GM12892 (cell line): Measurements from ENCODE around the gene BRPF3.

Experiments used
- POLR2A ChIP-seq: IDR thresholded peaks from 2 replicates; pipeline ENCODE4 v1.6.1; 2011; ENCODE audit warnings: low read depth, low read length, control low read depth
- POLR2AphosphoS5 ChIP-seq: IDR thresholded peaks from 2 replicates; pipeline ENCODE4 v1.6.1; 2011; ENCODE audit warnings: low read depth, low read length, control low read depth
- TAF1 ChIP-seq: IDR thresholded peaks from 2 replicates; pipeline ENCODE4 v1.6.1; 2011; ENCODE audit warnings: low read depth, mild to moderate bottlenecking, control low read depth, low read length, borderline replicate concordance

GRCh38 chr6:36272234-36272633 is 75.7 kb downstream of the BRPF3 start:
- TF ChIP-seq POLR2AphosphoS5 (no peak), POLR2A (no peak), TAF1 (no peak)
